ENCODE data around the gene MMEL1.

The MMEL1 gene

GRCh38 chr1:2631136-2632050 is 1.4 kb downstream of the MMEL1 start:
- TF ChIP-seq, protein P1, sequence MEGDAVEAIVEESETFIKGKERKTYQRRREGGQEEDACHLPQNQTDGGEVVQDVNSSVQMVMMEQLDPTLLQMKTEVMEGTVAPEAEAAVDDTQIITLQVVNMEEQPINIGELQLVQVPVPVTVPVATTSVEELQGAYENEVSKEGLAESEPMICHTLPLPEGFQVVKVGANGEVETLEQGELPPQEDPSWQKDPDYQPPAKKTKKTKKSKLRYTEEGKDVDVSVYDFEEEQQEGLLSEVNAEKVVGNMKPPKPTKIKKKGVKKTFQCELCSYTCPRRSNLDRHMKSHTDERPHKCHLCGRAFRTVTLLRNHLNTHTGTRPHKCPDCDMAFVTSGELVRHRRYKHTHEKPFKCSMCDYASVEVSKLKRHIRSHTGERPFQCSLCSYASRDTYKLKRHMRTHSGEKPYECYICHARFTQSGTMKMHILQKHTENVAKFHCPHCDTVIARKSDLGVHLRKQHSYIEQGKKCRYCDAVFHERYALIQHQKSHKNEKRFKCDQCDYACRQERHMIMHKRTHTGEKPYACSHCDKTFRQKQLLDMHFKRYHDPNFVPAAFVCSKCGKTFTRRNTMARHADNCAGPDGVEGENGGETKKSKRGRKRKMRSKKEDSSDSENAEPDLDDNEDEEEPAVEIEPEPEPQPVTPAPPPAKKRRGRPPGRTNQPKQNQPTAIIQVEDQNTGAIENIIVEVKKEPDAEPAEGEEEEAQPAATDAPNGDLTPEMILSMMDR (IDR thresholded peaks at IDR 0.05; ENCODE audit: poor library complexity, severe bottlenecking) = no peak
- Histone ChIP-seq H3K36me3 (ENCODE audit: low read depth) (no peaks in the 10 kb centered on the region), H3K4me3 (ENCODE audit: severe bottlenecking) (no peak overlapping the region), H3K9me3 (ENCODE audit: severe bottlenecking) (peaks cover 4% of the 10 kb centered on the region), H3K27me3 (ENCODE audit: insufficient read depth, poor library complexity, severe bottlenecking) (peaks cover 35% of the 10 kb centered on the region), H3K4me1 (ENCODE audit: insufficient read depth, poor library complexity, severe bottlenecking) (no peaks in the 10 kb centered on the region), H3K27ac (ENCODE audit: poor library complexity, severe bottlenecking) (no peak overlapping the region)
- no peak for ATAC-seq (ENCODE audit: low read depth)
- DNase-seq (ENCODE audit: low spot score) = peak; percentile 54

GRCh38 chr1:2630498-2631135 is 2.2 kb downstream of the MMEL1 start:
- TF ChIP-seq, protein P1 (IDR thresholded peaks at IDR 0.05; ENCODE audit: poor library complexity, severe bottlenecking) = no peak
- H3K4me1 ChIP-seq (ENCODE audit: insufficient read depth, poor library complexity, severe bottlenecking) = no peaks in the 10 kb centered on the region
- ATAC-seq (ENCODE audit: low read depth) (no peak), DNase-seq (ENCODE audit: low spot score) (peak; percentile 29)
- peaks cover 43% of the 10 kb centered on the region for H3K27me3 ChIP-seq (ENCODE audit: insufficient read depth, poor library complexity, severe bottlenecking)
- H3K27ac ChIP-seq (ENCODE audit: poor library complexity, severe bottlenecking) = no peak overlapping the region
- H3K9me3 ChIP-seq (ENCODE audit: severe bottlenecking) = no peaks in the 10 kb centered on the region
- no peak overlapping the region for H3K4me3 ChIP-seq (ENCODE audit: severe bottlenecking)
- no peaks in the 10 kb centered on the region for H3K36me3 ChIP-seq (ENCODE audit: low read depth)

DNA sequence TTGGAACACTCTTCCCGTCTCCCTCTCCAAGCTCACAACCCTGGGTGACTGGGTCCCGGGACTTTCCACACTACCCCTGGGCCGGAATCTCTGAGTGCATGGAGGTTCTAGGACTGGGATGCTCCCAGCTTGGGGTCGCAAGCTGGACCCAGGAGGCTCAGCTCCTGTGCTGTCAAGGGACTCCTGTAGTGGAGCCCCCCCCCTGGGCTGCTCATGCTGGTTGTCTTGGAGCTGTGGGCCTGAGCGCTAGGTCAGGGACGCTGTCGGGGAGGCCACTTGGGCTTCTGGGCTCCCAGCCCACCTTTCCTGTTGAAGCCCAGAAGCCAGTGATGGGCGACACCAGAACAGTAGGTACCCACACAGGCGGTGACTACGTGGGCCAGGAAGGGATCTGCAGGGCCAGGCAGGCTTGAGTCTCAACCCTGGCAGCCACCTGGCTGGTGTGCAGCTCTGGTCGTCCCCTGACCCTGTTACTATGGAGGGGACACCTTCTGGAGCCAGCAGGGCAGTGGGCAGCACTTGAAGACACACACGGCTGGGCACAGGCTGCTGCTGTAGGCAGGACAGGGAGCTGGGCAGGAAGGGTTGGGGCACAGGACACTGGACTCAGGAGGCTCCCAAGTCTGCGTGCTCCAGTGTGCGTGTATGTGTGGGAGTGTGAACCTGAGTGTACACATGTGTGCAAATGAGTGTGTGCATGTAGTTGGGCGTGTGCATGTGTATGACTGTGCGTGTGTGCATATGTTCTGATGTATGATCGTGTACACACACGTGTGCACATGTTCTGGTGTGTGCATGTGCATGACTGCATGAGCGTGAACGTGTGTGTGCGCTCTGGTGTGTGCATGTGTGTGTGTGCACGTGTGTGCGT is 3.0 kb downstream of the MMEL1 start:
- Histone ChIP-seq H3K4me1 (ENCODE audit: insufficient read depth, poor library complexity, severe bottlenecking) (no peaks in the 10 kb centered on the region), H3K4me3 (ENCODE audit: severe bottlenecking) (no peak overlapping the region), H3K9me3 (ENCODE audit: severe bottlenecking) (no peaks in the 10 kb centered on the region), H3K27me3 (ENCODE audit: insufficient read depth, poor library complexity, severe bottlenecking) (peaks cover 50% of the 10 kb centered on the region), H3K36me3 (ENCODE audit: low read depth) (no peaks in the 10 kb centered on the region), H3K27ac (ENCODE audit: poor library complexity, severe bottlenecking) (no peak overlapping the region)
- ATAC-seq (ENCODE audit: low read depth) = no peak
- DNase-seq (ENCODE audit: low spot score) = peak; percentile 51
- TF ChIP-seq, protein P1 (IDR thresholded peaks at IDR 0.05; ENCODE audit: poor library complexity, severe bottlenecking) = no peak

DNA sequence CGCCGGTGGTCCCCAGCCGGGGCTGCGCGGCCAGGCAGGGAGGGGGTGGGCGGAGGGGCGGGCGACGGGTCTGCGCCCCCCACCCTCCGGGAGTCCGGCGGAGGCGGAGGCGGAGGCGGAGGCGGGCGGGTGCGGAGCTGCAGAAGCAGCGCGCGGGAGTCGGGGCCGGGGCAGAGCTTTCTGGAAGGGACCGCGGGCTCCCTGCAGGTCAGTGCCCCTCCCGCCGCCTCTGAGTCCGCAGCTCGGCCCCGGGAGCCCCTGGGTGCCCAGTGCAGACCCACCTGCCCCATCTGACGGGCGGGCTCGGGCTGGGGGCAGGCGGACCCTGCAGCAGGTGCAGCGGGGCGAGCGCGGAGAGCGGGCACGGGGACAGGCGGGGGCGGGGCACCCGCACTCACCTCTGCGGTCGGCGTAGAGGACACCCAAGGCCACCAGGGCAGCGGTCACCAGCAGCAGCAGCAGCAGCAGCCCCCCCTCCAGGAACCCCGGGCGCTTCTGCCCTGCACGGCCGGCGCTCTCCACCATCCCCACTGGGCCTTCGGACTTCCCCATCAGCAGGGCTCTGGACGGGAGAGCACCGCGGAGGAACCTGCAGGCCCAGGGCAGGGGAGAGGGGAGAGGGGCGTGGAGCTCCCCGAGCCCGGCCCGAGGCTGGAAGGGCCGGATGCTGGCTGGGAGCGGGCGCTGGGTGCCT is 3.7 kb downstream of the MMEL1 start:
- Histone ChIP-seq H3K4me3 (ENCODE audit: severe bottlenecking) (no peak overlapping the region), H3K9me3 (ENCODE audit: severe bottlenecking) (no peaks in the 10 kb centered on the region), H3K36me3 (ENCODE audit: low read depth) (no peaks in the 10 kb centered on the region), H3K4me1 (ENCODE audit: insufficient read depth, poor library complexity, severe bottlenecking) (no peaks in the 10 kb centered on the region), H3K27me3 (ENCODE audit: insufficient read depth, poor library complexity, severe bottlenecking) (peaks cover 50% of the 10 kb centered on the region), H3K27ac (ENCODE audit: poor library complexity, severe bottlenecking) (no peak overlapping the region)
- ATAC-seq (ENCODE audit: low read depth) = no peak
- peak; percentile 56 for DNase-seq (ENCODE audit: low spot score)
- TF ChIP-seq, protein P1 (IDR thresholded peaks at IDR 0.05; ENCODE audit: poor library complexity, severe bottlenecking) = no peak

Data from RWPE2 (cell line).